DMS114 treated with DMSO at 0.1 percent for 48 hours (cell line): ENCODE data around the gene IL36G.

Experiments
- DNase-seq: peaks from one replicate; lab custom pipeline; 2025; ENCODE audit not compliant: unreplicated experiment; lab: John Stamatoyannopoulos, UW

The IL36G gene

GRCh38 chr2:112972423-112973086, 5.3 kb upstream of the IL36G start:
- no peak for DNase-seq

- DNase-seq = no peak
Measured at GRCh38 chr2:112973156-112973555, 4.7 kb upstream of the IL36G start.

GRCh38 chr2:112979731-112980130, 1.9 kb downstream of the IL36G start:
- DNase-seq = no peak

GRCh38 chr2:112980537-112980936, 2.7 kb downstream of the IL36G start:
- no peak for DNase-seq

- no peak for DNase-seq
Measured at GRCh38 chr2:112985090-112985489, 7.3 kb downstream of the IL36G start.

GRCh38 chr2:112989611-112990010, 11.8 kb downstream of the IL36G start:
- no peak for DNase-seq

- DNase-seq = no peak
Measured at GRCh38 chr2:112993831-112994230, 16.0 kb downstream of the IL36G start.

- no peak for DNase-seq
Measured at GRCh38 chr2:112994648-112995047, 16.8 kb downstream of the IL36G start.

GRCh38 chr2:112995346-112995920, 17.6 kb downstream of the IL36G start:
- no peak for DNase-seq

GRCh38 chr2:112996635-112997034, 18.8 kb downstream of the IL36G start:
- DNase-seq = no peak

- no peak for DNase-seq
Measured at GRCh38 chr2:112997151-112997550, 19.3 kb downstream of the IL36G start.

GRCh38 chr2:113000436-113000835, 22.6 kb downstream of the IL36G start:
- no peak for DNase-seq

GRCh38 chr2:113002677-113003076, 24.9 kb downstream of the IL36G start:
- no peak for DNase-seq

GRCh38 chr2:113005030-113005509, 27.3 kb downstream of the IL36G start, which contains the start of gene IL36A:
TSS of gene IL36A (plus strand) at chr2:113005459. CDS start at chr2:113005872, 413 bp downstream.
- DNase-seq = no peak

GRCh38 chr2:113007250-113007649, 29.4 kb downstream of the IL36G start:
- DNase-seq = no peak

GRCh38 chr2:113009622-113010021, 31.8 kb downstream of the IL36G start:
- no peak for DNase-seq

GRCh38 chr2:113010088-113010487, 32.3 kb downstream of the IL36G start:
- DNase-seq = no peak

GRCh38 chr2:113011108-113011507, 33.3 kb downstream of the IL36G start:
- DNase-seq = no peak

- DNase-seq = no peak
Measured at GRCh38 chr2:113012436-113013335, 34.9 kb downstream of the IL36G start.

- DNase-seq = no peak
Measured at GRCh38 chr2:113013336-113013661, 35.5 kb downstream of the IL36G start.

GRCh38 chr2:113014067-113014466, 36.3 kb downstream of the IL36G start:
- DNase-seq = no peak

GRCh38 chr2:113015042-113015441, 37.2 kb downstream of the IL36G start:
- DNase-seq = no peak
